ENCODE measurements around the gene ORAI1. TPM values are rescaled to one million over a fixed set of nuclear protein-coding genes. Genes with fewer than 3 reads are reported as not detected.

ORAI1 gene
- total and polyA plus RNA-seq, 8 donors = 8.9 to 39.5 (median 13.0) TPM

GRCh38 chr12:121578230-121579189 lies 47.8 kb upstream of the ORAI1 start:
- peak in 2 of 4 donors; percentile 67 to 79 for DNase-seq
- Histone ChIP-seq H3K4me1 (peaks cover 26 to 54% of the 10 kb centered on the region in 2 donors), H3K27me3 (peaks cover 0 to 8% of the 10 kb centered on the region in 2 donors), H3K4me3 (peak overlapping the region; percentile 61 to 64), H3K27ac (peak overlapping the region; percentile 37 to 39), H3K36me3 (no peaks in the 10 kb centered on the region), H3K9me3 (no peaks in the 10 kb centered on the region)
- ATAC-seq = no peak
- intact Hi-C loops (cut with DNase I) = loop anchor here in 1 of 2 donors (10.0 kb wide), 1 partner anchor 46 kb away; the partner anchor contains the start of gene ORAI1
- no peak for TF ChIP-seq CTCF (IDR thresholded peaks at IDR 0.05)

GRCh38 chr12:121579190-121579791 lies 47.0 kb upstream of the ORAI1 start:
- no peaks in the 10 kb centered on the region for H3K9me3 ChIP-seq
- no peak for TF ChIP-seq CTCF (IDR thresholded peaks at IDR 0.05)
- DNase-seq (peak in 3 of 4 donors; percentile 53 to 85 (median 53)), ATAC-seq (peak; percentile 19)
- H3K36me3 ChIP-seq = no peaks in the 10 kb centered on the region
- intact Hi-C loops (cut with DNase I) = loop anchor here in 1 of 2 donors (10.0 kb wide), 1 partner anchor 46 kb away; the partner anchor contains the start of gene ORAI1
- peaks cover 26 to 54% of the 10 kb centered on the region in 2 donors for H3K4me1 ChIP-seq
- peak overlapping the region; percentile 26 to 37 for H3K27ac ChIP-seq
- peak overlapping the region; percentile 61 to 64 for H3K4me3 ChIP-seq
- peaks cover 0 to 8% of the 10 kb centered on the region in 2 donors for H3K27me3 ChIP-seq

- peak overlapping the region; percentile 83 to 86 for H3K27ac ChIP-seq
- no peaks in the 10 kb centered on the region for H3K36me3 ChIP-seq
- H3K9me3 ChIP-seq = no peaks in the 10 kb centered on the region
- peaks cover 26 to 54% of the 10 kb centered on the region in 2 donors for H3K4me1 ChIP-seq
- DNase-seq (peak; percentile 76 to 92 (median 80)), ATAC-seq (peak; percentile 67)
- peaks cover 0 to 8% of the 10 kb centered on the region in 2 donors for H3K27me3 ChIP-seq
- TF ChIP-seq CTCF (IDR thresholded peaks at IDR 0.05) = no peak
- peak overlapping the region; percentile 61 to 64 for H3K4me3 ChIP-seq
- intact Hi-C loops (cut with DNase I) = loop anchor here in 1 of 2 donors (10.0 kb wide), 1 partner anchor 45 kb away; the partner anchor contains the start of gene ORAI1
These were observed 46.1 kb upstream of the ORAI1 start for GRCh38 chr12:121579981-121580868.

GRCh38 chr12:121580959-121581685 lies 45.2 kb upstream of the ORAI1 start, which contains the start of gene KDM2B:
KDM2B (minus strand) TSS chr12:121581023; CDS start chr12:121580911, 112 bp downstream.
- DNase-seq = peak in 1 of 4 donors; percentile 68
- intact Hi-C loops (cut with DNase I) = no loop called here

More at GRCh38 chr12:121580959-121581685, 45.2 kb upstream of the ORAI1 start, which contains the start of gene KDM2B:
- Histone ChIP-seq H3K4me3 (peak within 1 kb of the TSS; percentile 61 to 64), H3K36me3 (no peaks in the 10 kb centered on the region), H3K27me3 (peaks cover 0 to 8% of the 10 kb centered on the region in 2 donors), H3K9me3 (no peaks in the 10 kb centered on the region), H3K4me1 (peaks cover 26 to 54% of the 10 kb centered on the region in 2 donors), H3K27ac (peak within 1 kb of the TSS; percentile 83 to 86)
- peak; percentile 54 for ATAC-seq
- no peak for TF ChIP-seq CTCF (IDR thresholded peaks at IDR 0.05)

All from left lung (tissue), 10 donors.